ENCODE results near the gene TLCD3A. TPM values are rescaled to one million over a fixed set of nuclear protein-coding genes. Genes with fewer than 3 reads are reported as not detected.

Gene TLCD3A
- total RNA-seq, 4 donors from 2014 or later, result 2.2 to 4.4 (median 2.9) TPM

- TF ChIP-seq CTCF (IDR thresholded peaks at IDR 0.05; ENCODE audit: low read depth), result no peak
Observed at GRCh38 chr17:732902-733720, 715 bp downstream of the TLCD3A start.

- TF ChIP-seq CTCF (IDR thresholded peaks at IDR 0.05; ENCODE audit: low read depth), result no peak
Observed at GRCh38 chr17:733743-734142, 1.3 kb downstream of the TLCD3A start.

- TF ChIP-seq CTCF (IDR thresholded peaks at IDR 0.05; ENCODE audit: low read depth), result no peak
Observed at GRCh38 chr17:737561-738113, 5.2 kb downstream of the TLCD3A start.

- no peak for TF ChIP-seq CTCF (IDR thresholded peaks at IDR 0.05; ENCODE audit: low read depth)
Observed at GRCh38 chr17:740240-741017, 8.0 kb downstream of the TLCD3A start.

GRCh38 chr17:742147-742793, 9.9 kb downstream of the TLCD3A start:
- TF ChIP-seq CTCF (IDR thresholded peaks at IDR 0.05; ENCODE audit: low read depth), result no peak

GRCh38 chr17:743139-743538, 10.7 kb downstream of the TLCD3A start:
- TF ChIP-seq CTCF (IDR thresholded peaks at IDR 0.05; ENCODE audit: low read depth), result no peak

All from subcutaneous adipose tissue (tissue), 4 donors.